IPS DF 6.9 (cell line): ENCODE data around the gene HGD.
"Not testable (repeated sequence)": the region's sequence is repeated elsewhere in the genome, so short reads cannot be mapped to it uniquely, and the experiment has no call there.

Source experiments
- DNase-seq: peaks from one replicate; pipeline ENCODE4 v3.0.0-alpha.2; 2013; ENCODE audit warnings: low read depth, low spot score
- H3K27ac ChIP-seq: one replicate; pipeline ENCODE4 v1.5.1; 2013; ENCODE audit warnings: low read length, control low read depth
- H3K27me3 ChIP-seq: 2 replicates; pipeline ENCODE4 v1.6.1; 2013; ENCODE audit warnings: mild to moderate bottlenecking, low read length; ENCODE audit not compliant: control insufficient read depth, insufficient read depth
- H3K36me3 ChIP-seq: 2 replicates; pipeline ENCODE4 v1.6.1; 2013; ENCODE audit warnings: low read length; ENCODE audit not compliant: control insufficient read depth, insufficient read depth
- H3K4me1 ChIP-seq: 2 replicates; pipeline ENCODE4 v1.6.1; 2013; ENCODE audit warnings: low read length; ENCODE audit not compliant: control insufficient read depth, insufficient read depth
- H3K4me3 ChIP-seq: 2 replicates; pipeline ENCODE4 v1.5.1; 2013; ENCODE audit warnings: mild to moderate bottlenecking, low read length
- H3K9me3 ChIP-seq: 2 replicates; pipeline ENCODE4 v1.6.1; 2013; ENCODE audit warnings: low read length, inconsistent platforms; ENCODE audit not compliant: control insufficient read depth, insufficient read depth
- whole genome bisulfite sequencing: extraction: QIAGEN DNeasy Blood & Tissue Kit; methylation state at CpG from one replicate; pipeline ENCODE4 v1.1.7; 2013; ENCODE audit warnings: mixed read lengths, missing lambda C conversion rate; ENCODE audit not compliant: insufficient read length, insufficient coverage; 5-methylcytosine and 5-hydroxymethylcytosine counted together

HGD gene

GRCh38 chr3:120640231-120640630, 41.8 kb downstream of the HGD start:
- no CpG with 5 or more reads among the region's 1 CpG for WGBS
- H3K4me1 ChIP-seq: no peaks in the 10 kb centered on the region
- H3K27ac ChIP-seq: no peak overlapping the region
- no peak overlapping the region for H3K4me3 ChIP-seq
- no peaks in the 10 kb centered on the region for H3K36me3 ChIP-seq
- no peaks in the 10 kb centered on the region for H3K9me3 ChIP-seq
- H3K27me3 ChIP-seq: no peaks in the 10 kb centered on the region
- DNase-seq: no peak

- no CpG with 5 or more reads among the region's 4 CpGs for WGBS
- not testable (repeated sequence) for DNase-seq, H3K4me1 ChIP-seq, H3K27me3 ChIP-seq, H3K9me3 ChIP-seq, H3K36me3 ChIP-seq, H3K27ac ChIP-seq, H3K4me3 ChIP-seq
Measured at GRCh38 chr3:120638820-120639219, 43.2 kb downstream of the HGD start.

- WGBS: no CpG with 5 or more reads among the region's 6 CpGs
- H3K9me3 ChIP-seq: no peaks in the 10 kb centered on the region
- no peaks in the 10 kb centered on the region for H3K4me1 ChIP-seq
- DNase-seq: no peak
- no peak overlapping the region for H3K27ac ChIP-seq
- H3K36me3 ChIP-seq: no peaks in the 10 kb centered on the region
- no peaks in the 10 kb centered on the region for H3K27me3 ChIP-seq
- H3K4me3 ChIP-seq: no peak overlapping the region
Measured at GRCh38 chr3:120637851-120638559, 44.0 kb downstream of the HGD start.

- WGBS: no CpG with 5 or more reads among the region's 2 CpGs
Measured at GRCh38 chr3:120636795-120637401, 45.1 kb downstream of the HGD start.

GRCh38 chr3:120634539-120634938, 47.5 kb downstream of the HGD start:
- WGBS: no CpG with 5 or more reads among the region's 1 CpG
- Histone ChIP-seq H3K4me3 (no peak overlapping the region), H3K4me1 (no peaks in the 10 kb centered on the region), H3K27me3 (no peaks in the 10 kb centered on the region), H3K9me3 (no peaks in the 10 kb centered on the region), H3K36me3 (no peaks in the 10 kb centered on the region), H3K27ac (no peak overlapping the region)
- no peak for DNase-seq

More at GRCh38 chr3:120636795-120637401, 45.1 kb downstream of the HGD start:
- H3K27me3 ChIP-seq: no peaks in the 10 kb centered on the region
- H3K4me1 ChIP-seq: no peaks in the 10 kb centered on the region
- H3K4me3 ChIP-seq: no peak overlapping the region
- no peak overlapping the region for H3K27ac ChIP-seq
- no peaks in the 10 kb centered on the region for H3K9me3 ChIP-seq
- H3K36me3 ChIP-seq: no peaks in the 10 kb centered on the region
- no peak for DNase-seq

GRCh38 chr3:120625159-120625586, 56.9 kb downstream of the HGD start:
- no peak for DNase-seq
- Histone ChIP-seq H3K9me3 (no peaks in the 10 kb centered on the region; the same call in 1 of the 2 replicates), H3K36me3 (no peaks in the 10 kb centered on the region), H3K4me3 (no peak overlapping the region), H3K27me3 (no peaks in the 10 kb centered on the region), H3K4me1 (no peaks in the 10 kb centered on the region), H3K27ac (no peak overlapping the region)

GRCh38 chr3:120623727-120624093, 58.3 kb downstream of the HGD start:
- no peak overlapping the region for H3K4me3 ChIP-seq
- no peak overlapping the region for H3K27ac ChIP-seq
- no peak for DNase-seq
- H3K27me3 ChIP-seq: no peaks in the 10 kb centered on the region
- H3K36me3 ChIP-seq: no peaks in the 10 kb centered on the region
- no peaks in the 10 kb centered on the region for H3K4me1 ChIP-seq
- no peaks in the 10 kb centered on the region; the same call in 1 of the 2 replicates for H3K9me3 ChIP-seq

GRCh38 chr3:120622870-120623726, 58.9 kb downstream of the HGD start:
- Histone ChIP-seq H3K4me3 (no peak overlapping the region), H3K27ac (no peak overlapping the region), H3K4me1 (no peaks in the 10 kb centered on the region), H3K36me3 (no peaks in the 10 kb centered on the region), H3K9me3 (no peaks in the 10 kb centered on the region; the same call in 1 of the 2 replicates), H3K27me3 (no peaks in the 10 kb centered on the region)
- DNase-seq: no peak
- WGBS: 100% methylated on average over 2 of the region's 12 CpGs

- Histone ChIP-seq H3K27me3 (no peaks in the 10 kb centered on the region), H3K36me3 (no peaks in the 10 kb centered on the region), H3K9me3 (no peaks in the 10 kb centered on the region; the same call in 1 of the 2 replicates), H3K4me3 (no peak overlapping the region), H3K4me1 (no peaks in the 10 kb centered on the region), H3K27ac (no peak overlapping the region)
- WGBS: no CpG with 5 or more reads among the region's 3 CpGs
- DNase-seq: no peak
Measured at GRCh38 chr3:120622457-120622856, 59.6 kb downstream of the HGD start.

- not testable (repeated sequence) for H3K27ac ChIP-seq, H3K36me3 ChIP-seq, H3K9me3 ChIP-seq, H3K4me1 ChIP-seq, DNase-seq, H3K27me3 ChIP-seq, H3K4me3 ChIP-seq
- no CpG with 5 or more reads among the region's 8 CpGs for WGBS
Measured at GRCh38 chr3:120616745-120617144, 65.3 kb downstream of the HGD start.
